ENCODE data around the gene ATP6V0C. TPM values are rescaled to one million over a fixed set of nuclear protein-coding genes. Genes with fewer than 3 reads are reported as not detected.

Gene ATP6V0C
- total and polyA plus RNA-seq, 2 of the 8 experiments (the other 6 are each of a cell fraction or from before 2014, with no cell fraction given), result 125 to 176 TPM

DNA sequence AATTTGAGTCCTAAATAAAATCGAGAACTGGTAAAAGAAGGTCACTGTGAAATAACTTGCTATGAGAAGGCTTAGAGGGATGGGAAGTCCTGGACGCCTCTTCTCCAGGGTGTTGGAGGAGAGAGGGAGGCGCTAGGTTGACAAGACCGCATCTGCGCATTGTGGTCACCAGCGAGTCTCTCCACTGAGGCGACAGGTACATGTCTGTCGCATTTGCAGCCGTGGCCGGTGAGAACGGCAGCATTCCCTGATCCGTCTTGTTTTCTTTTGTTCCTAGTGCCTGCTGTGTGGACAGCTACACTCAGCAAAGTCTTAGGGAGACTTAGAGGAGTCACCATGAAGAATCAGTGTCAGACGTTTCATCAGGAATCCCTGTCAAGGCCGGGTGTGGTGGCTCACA is 8.1 kb upstream of the ATP6V0C start (continued):
- TF ChIP-seq POLR2A (IDR thresholded peaks at IDR 0.05; ENCODE audit: control extremely low read depth in 1 of 2, low read depth in 2 of 2, low read length in 2 of 2), result no peak

All from H1 (cell line).